ENCODE measurements around the gene PITPNC1. TPM values are rescaled to one million over a fixed set of nuclear protein-coding genes. Genes with fewer than 3 reads are reported as not detected.

Gene PITPNC1
- total and polyA plus RNA-seq, 2 of the 13 experiments (the other 11 are each of a cell fraction or from before 2014, with no cell fraction given): 4.1 to 5.7 TPM

- TF ChIP-seq ZBTB25 (CRISPR knock-in tag; IDR thresholded peaks at IDR 0.05) (peak; percentile 75), ZBTB4 (CRISPR knock-in tag; IDR thresholded peaks at IDR 0.05; ENCODE audit: borderline replicate concordance) (peak; percentile 88), ZNF317 (CRISPR knock-in tag; IDR thresholded peaks at IDR 0.05) (peak; percentile 89), ZMYM4 (CRISPR knock-in tag; IDR thresholded peaks at IDR 0.05) (peak; percentile 89), RBM22 (optimal IDR thresholded peaks at IDR 0.05; ENCODE audit: low read length) (no peak), SRSF9 (IDR thresholded peaks at IDR 0.05; ENCODE audit: borderline replicate concordance, insufficient read depth, low read depth, low read length, poor library complexity, severe bottlenecking) (no peak), ARID3A (IDR thresholded peaks at IDR 0.05; ENCODE audit: low read depth, low read length) (0 out of 2 replicates have a peak, but pooled peaks have one; percentile 29), ELF3 (CRISPR knock-in tag; IDR thresholded peaks at IDR 0.05) (peak; percentile 78), ZMYM2 (CRISPR knock-in tag; IDR thresholded peaks at IDR 0.05) (no peak), ZBTB46 (CRISPR knock-in tag; IDR thresholded peaks at IDR 0.05; ENCODE audit: borderline replicate concordance) (no peak; the same call in 1 of the 2 replicates), POLR2AphosphoS2 (IDR thresholded peaks at IDR 0.05; ENCODE audit: low read depth, low read length) (no peak; the same call in 1 of the 2 replicates), ZNF296 (CRISPR knock-in tag; conservative IDR thresholded peaks at IDR 0.05) (peak; percentile 92; the same call in 1 of the 2 replicates), ZNF335 (CRISPR knock-in tag; IDR thresholded peaks at IDR 0.05) (peak; percentile 100), ZNF724P (CRISPR knock-in tag; IDR thresholded peaks at IDR 0.05; ENCODE audit: borderline replicate concordance) (peak; percentile 95; the same call in 1 of the 2 replicates), ZNF17 (CRISPR knock-in tag; IDR thresholded peaks at IDR 0.05) (no peak), ZNF574 (CRISPR knock-in tag; IDR thresholded peaks at IDR 0.05) (peak; percentile 93), MED1 (CRISPR knock-in tag; IDR thresholded peaks at IDR 0.05) (peak; percentile 76)
Measured at GRCh38 chr17:67366193-67367157, 10.6 kb upstream of the PITPNC1 start, which contains the start of gene PSMD12 (continued).
